Hepatocyte (in vitro differentiated cells): ENCODE results near the gene ADGRG7. TPM values are rescaled to one million over a fixed set of nuclear protein-coding genes. Genes with fewer than 3 reads are reported as not detected.

Source experiments
- DNase-seq: peaks from one replicate; pipeline ENCODE4 v3.0.0-alpha.2; 2016; ENCODE audit warnings: low spot score
- H2AFZ ChIP-seq: fragments of 200-600 bp; sonication (generic); 2 replicates; pipeline ENCODE4 v1.6.0; 2016; ENCODE audit warnings: antibody characterized with exemption, mild to moderate bottlenecking
- H3K27ac ChIP-seq: fragments of 200-600 bp; sonication (generic); 2 replicates; pipeline ENCODE4 v1.5.1; 2016; ENCODE audit warnings: mild to moderate bottlenecking
- H3K27me3 ChIP-seq: fragments of 200-600 bp; sonication (generic); 2 replicates; pipeline ENCODE4 v1.6.1; 2016
- H3K36me3 ChIP-seq: fragments of 200-600 bp; sonication (generic); replicated peaks from 2 replicates; pipeline ENCODE4 v1.5.1; 2016; ENCODE audit warnings: low read depth; ENCODE audit not compliant: insufficient read depth
- H3K4me1 ChIP-seq: fragments of 200-600 bp; sonication (generic); 2 replicates; pipeline ENCODE4 v1.5.1; 2016; ENCODE audit warnings: mild to moderate bottlenecking, moderate library complexity; ENCODE audit not compliant: insufficient read depth
- H3K4me2 ChIP-seq: fragments of 200-600 bp; sonication (generic); 2 replicates; pipeline ENCODE4 v1.6.0; 2016
- H3K4me3 ChIP-seq: fragments of 200-600 bp; sonication (generic); 2 replicates; pipeline ENCODE4 v1.5.1; 2016; ENCODE audit warnings: mild to moderate bottlenecking
- H3K79me2 ChIP-seq: fragments of 200-600 bp; sonication (generic); 2 replicates; pipeline ENCODE4 v1.6.0; 2017; ENCODE audit warnings: mild to moderate bottlenecking
- H3K9me2 ChIP-seq: fragments of 200-600 bp; sonication (generic); replicated peaks from 2 replicates; pipeline ENCODE4 v1.6.0; 2017; ENCODE audit warnings: mild to moderate bottlenecking; ENCODE audit not compliant: insufficient read depth
- H3K9me3 ChIP-seq: fragments of 200-600 bp; sonication (generic); 2 replicates; pipeline ENCODE4 v1.5.1; 2016; ENCODE audit warnings: low read depth, mild to moderate bottlenecking
- H4K20me1 ChIP-seq: fragments of 200-600 bp; sonication (generic); 2 replicates; pipeline ENCODE4 v1.6.0; 2016; ENCODE audit warnings: mild to moderate bottlenecking; ENCODE audit not compliant: insufficient read depth, poor library complexity, severe bottlenecking
- CTCF ChIP-seq: fragments of 200-600 bp; sonication (generic); IDR thresholded peaks from 2 replicates; pipeline ENCODE4 v1.5.1; 2016; ENCODE audit warnings: antibody characterized with exemption, mild to moderate bottlenecking; ENCODE audit not compliant: poor library complexity
- EZH2 ChIP-seq: fragments of 200-600 bp; sonication (generic); IDR thresholded peaks from 2 replicates; pipeline ENCODE4 v1.6.1; 2016; ENCODE audit warnings: antibody characterized with exemption, mild to moderate bottlenecking, borderline replicate concordance
- EZH2phosphoT487 ChIP-seq: fragments of 200-600 bp; sonication (generic); IDR thresholded peaks from one replicate; pipeline ENCODE4 v1.6.1; 2018; ENCODE audit warnings: antibody characterized with exemption, mild to moderate bottlenecking, low read depth, moderate library complexity; ENCODE audit not compliant: unreplicated experiment, severe bottlenecking
- WGBS: methylation state at CpG from one replicate; pipeline ENCODE4 v1.1.6; 2016; ENCODE audit warnings: low lambda C conversion rate; ENCODE audit errors: missing lambda C conversion rate; 5-methylcytosine and 5-hydroxymethylcytosine counted together
- polyA plus RNA-seq: library from polyadenylated mRNA; unstranded; fragments of >200 nt; fragmentation: Nextera tagmentation; extraction: Ambion mirVana; gene quantifications from 2 replicates; pipeline ENCODE4 v1.2.1, GENCODE V29; 2016
- total RNA-seq: library from RNA; depleted of rRNA; stranded (reverse); fragments of >200 nt; gene quantifications from 2 replicates; pipeline ENCODE4 v1.2.3, GENCODE V29; 2014

The ADGRG7 gene
- total and polyA plus RNA-seq, 2 experiments from 2014 or later: 4.9 to 33.3 TPM

- no peak overlapping the region for H2AFZ ChIP-seq
- H3K9me3 ChIP-seq: no peaks in the 10 kb centered on the region
- no peak for DNase-seq
- peaks cover 15% of the 10 kb centered on the region for H3K4me1 ChIP-seq
- no peaks in the 10 kb centered on the region for H4K20me1 ChIP-seq
- no peaks in the 10 kb centered on the region for H3K27me3 ChIP-seq
- no peak for TF ChIP-seq CTCF
- no peak for TF ChIP-seq EZH2
- TF ChIP-seq EZH2phosphoT487: no peak
- no peaks in the 10 kb centered on the region for H3K79me2 ChIP-seq
- H3K4me3 ChIP-seq: no peak overlapping the region
- no peak overlapping the region for H3K4me2 ChIP-seq
- WGBS: 86% methylated on average over 11 of the region's 11 CpGs
- H3K36me3 ChIP-seq: no peaks in the 10 kb centered on the region
- H3K9me2 ChIP-seq: no peaks in the 10 kb centered on the region
- no peak overlapping the region for H3K27ac ChIP-seq
Measured at GRCh38 chr3:100600181-100601042, 9.0 kb upstream of the ADGRG7 start.

- DNase-seq: peak; percentile 63
- Histone ChIP-seq H3K4me2 (peak overlapping the region; percentile 55), H4K20me1 (no peaks in the 10 kb centered on the region), H2AFZ (peak overlapping the region; percentile 47), H3K27me3 (no peaks in the 10 kb centered on the region), H3K4me3 (no peak overlapping the region), H3K36me3 (no peaks in the 10 kb centered on the region), H3K9me2 (no peaks in the 10 kb centered on the region), H3K27ac (peak overlapping the region; percentile 86), H3K9me3 (no peaks in the 10 kb centered on the region), H3K4me1 (peaks cover 15% of the 10 kb centered on the region), H3K79me2 (no peaks in the 10 kb centered on the region)
- 59% methylated on average over 7 of the region's 7 CpGs for WGBS
- TF ChIP-seq CTCF (no peak), EZH2phosphoT487 (no peak), EZH2 (no peak)
Measured at GRCh38 chr3:100602506-100603444, 6.6 kb upstream of the ADGRG7 start.

- H3K36me3 ChIP-seq: no peaks in the 10 kb centered on the region
- DNase-seq: peak; percentile 43
- no peaks in the 10 kb centered on the region for H3K9me3 ChIP-seq
- H2AFZ ChIP-seq: peak overlapping the region; percentile 47
- TF ChIP-seq EZH2phosphoT487 (no peak), EZH2 (no peak), CTCF (peak; percentile 44)
- 49% methylated on average over 5 of the region's 5 CpGs for WGBS
- no peaks in the 10 kb centered on the region for H3K79me2 ChIP-seq
- H3K4me3 ChIP-seq: no peak overlapping the region
- no peaks in the 10 kb centered on the region for H3K9me2 ChIP-seq
- H4K20me1 ChIP-seq: no peaks in the 10 kb centered on the region
- H3K27ac ChIP-seq: peak overlapping the region; percentile 76
- peak overlapping the region; percentile 55 for H3K4me2 ChIP-seq
- no peaks in the 10 kb centered on the region for H3K27me3 ChIP-seq
- H3K4me1 ChIP-seq: peaks cover 15% of the 10 kb centered on the region
Measured at GRCh38 chr3:100603469-100603868, 5.9 kb upstream of the ADGRG7 start.
